Measurements from ENCODE around the gene PLA1A.

The PLA1A gene

GRCh38 chr3:119579366-119580066 lies 18.2 kb upstream of the PLA1A start, which contains the start of gene ADPRH:
Gene ADPRH, plus strand, starts transcription at chr3:119579492. Its CDS starts 2,678 bp downstream, at chr3:119582170.
- TF ChIP-seq, protein P1, sequence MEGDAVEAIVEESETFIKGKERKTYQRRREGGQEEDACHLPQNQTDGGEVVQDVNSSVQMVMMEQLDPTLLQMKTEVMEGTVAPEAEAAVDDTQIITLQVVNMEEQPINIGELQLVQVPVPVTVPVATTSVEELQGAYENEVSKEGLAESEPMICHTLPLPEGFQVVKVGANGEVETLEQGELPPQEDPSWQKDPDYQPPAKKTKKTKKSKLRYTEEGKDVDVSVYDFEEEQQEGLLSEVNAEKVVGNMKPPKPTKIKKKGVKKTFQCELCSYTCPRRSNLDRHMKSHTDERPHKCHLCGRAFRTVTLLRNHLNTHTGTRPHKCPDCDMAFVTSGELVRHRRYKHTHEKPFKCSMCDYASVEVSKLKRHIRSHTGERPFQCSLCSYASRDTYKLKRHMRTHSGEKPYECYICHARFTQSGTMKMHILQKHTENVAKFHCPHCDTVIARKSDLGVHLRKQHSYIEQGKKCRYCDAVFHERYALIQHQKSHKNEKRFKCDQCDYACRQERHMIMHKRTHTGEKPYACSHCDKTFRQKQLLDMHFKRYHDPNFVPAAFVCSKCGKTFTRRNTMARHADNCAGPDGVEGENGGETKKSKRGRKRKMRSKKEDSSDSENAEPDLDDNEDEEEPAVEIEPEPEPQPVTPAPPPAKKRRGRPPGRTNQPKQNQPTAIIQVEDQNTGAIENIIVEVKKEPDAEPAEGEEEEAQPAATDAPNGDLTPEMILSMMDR (IDR thresholded peaks at IDR 0.05; ENCODE audit: low read depth, low read length) = no peak
- peak within 1 kb of the TSS; percentile 55 to 57 for H3K4me3 ChIP-seq (replicated peaks in 1 of 2; ENCODE audit: low read depth in 2 of 2, low read length in 2 of 2)
- DNase-seq (ENCODE audit: low read depth in 2 of 2) = peak; percentile 68 to 69

GRCh38 chr3:119580067-119580760 lies 17.5 kb upstream of the PLA1A start:
- peak overlapping the region; percentile 55 to 57 for H3K4me3 ChIP-seq (replicated peaks in 1 of 2; ENCODE audit: low read depth in 2 of 2, low read length in 2 of 2)
- TF ChIP-seq, protein P1 (IDR thresholded peaks at IDR 0.05; ENCODE audit: low read depth, low read length) = no peak
- DNase-seq (ENCODE audit: low read depth in 2 of 2) = peak in 1 of 2 donors; percentile 39

- peak in 1 of 2 donors; percentile 66 for DNase-seq (ENCODE audit: low read depth in 2 of 2)
- no peak overlapping the region for H3K4me3 ChIP-seq (replicated peaks in 1 of 2; ENCODE audit: low read depth in 2 of 2, low read length in 2 of 2)
- TF ChIP-seq, protein P1 (IDR thresholded peaks at IDR 0.05; ENCODE audit: low read depth, low read length) = no peak
Observed at GRCh38 chr3:119582178-119582577, 15.5 kb upstream of the PLA1A start.

- H3K4me3 ChIP-seq (replicated peaks in 1 of 2; ENCODE audit: low read depth in 2 of 2, low read length in 2 of 2) = no peak overlapping the region
- TF ChIP-seq, protein P1 (IDR thresholded peaks at IDR 0.05; ENCODE audit: low read depth, low read length) = no peak
Observed at GRCh38 chr3:119585208-119585607, 12.5 kb upstream of the PLA1A start.

DNA sequence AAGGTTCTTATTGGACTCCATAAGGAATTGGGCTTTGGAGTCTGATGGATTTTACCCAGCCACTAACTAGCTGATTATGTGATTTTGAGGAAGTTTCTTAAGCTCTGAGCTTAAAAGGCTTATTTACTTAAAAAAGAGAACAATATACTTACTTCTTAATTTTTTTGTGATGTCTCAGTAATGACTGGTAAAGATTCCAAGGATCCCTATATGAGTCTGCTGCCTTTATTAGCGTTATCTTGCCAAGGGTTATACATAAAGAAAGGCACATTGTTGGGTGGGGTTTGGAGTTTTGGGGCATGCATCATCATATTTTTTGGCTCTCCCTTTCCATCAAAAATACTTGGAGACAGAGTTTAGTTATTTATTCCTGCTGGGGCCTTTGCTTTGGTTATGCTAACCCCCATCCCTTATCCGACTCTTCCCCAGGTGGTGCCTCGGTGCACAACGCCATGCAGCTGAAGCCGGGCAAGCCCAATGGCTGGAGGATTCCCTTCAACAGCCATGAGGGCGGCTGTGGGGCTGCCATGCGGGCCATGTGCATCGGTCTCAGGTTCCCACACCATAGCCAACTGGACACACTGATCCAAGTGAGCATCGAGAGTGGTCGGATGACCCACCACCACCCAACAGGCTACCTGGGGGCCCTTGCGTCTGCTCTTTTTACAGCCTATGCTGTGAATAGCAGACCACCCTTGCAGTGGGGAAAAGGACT lies 11.7 kb upstream of the PLA1A start:
- TF ChIP-seq, protein P1 (IDR thresholded peaks at IDR 0.05; ENCODE audit: low read depth, low read length) = no peak
- DNase-seq (ENCODE audit: low read depth in 2 of 2) = peak in 1 of 2 donors; percentile 64
- H3K4me3 ChIP-seq (replicated peaks in 1 of 2; ENCODE audit: low read depth in 2 of 2, low read length in 2 of 2) = no peak overlapping the region

More at GRCh38 chr3:119585208-119585607, 12.5 kb upstream of the PLA1A start:
- DNase-seq (ENCODE audit: low read depth in 2 of 2) = peak in 1 of 2 donors; percentile 38

GRCh38 chr3:119586733-119587172 lies 10.9 kb upstream of the PLA1A start:
- no peak for DNase-seq (ENCODE audit: low read depth in 2 of 2)
- TF ChIP-seq, protein P1 (IDR thresholded peaks at IDR 0.05; ENCODE audit: low read depth, low read length) = no peak
- no peak overlapping the region for H3K4me3 ChIP-seq (replicated peaks in 1 of 2; ENCODE audit: low read depth in 2 of 2, low read length in 2 of 2)
